Keratinocyte (primary cell): ENCODE data around the gene ATAD3A. TPM values are rescaled to one million over a fixed set of nuclear protein-coding genes. Genes with fewer than 3 reads are reported as not detected.

Source experiments
- DNase-seq: peaks from one replicate; pipeline ENCODE4 v3.0.0-alpha.2; 2011; ENCODE audit warnings: low read depth, missing footprints, low spot score
- FAIRE-seq: peaks from 2 replicates; lab custom pipeline; 2011; peaks lifted over from hg19 to GRCh38; lab: Jason Lieb, UNC
- H2AFZ ChIP-seq: 2 replicates; pipeline ENCODE4 v1.6.0; 2012; ENCODE audit warnings: low read length, control low read depth, inconsistent platforms; ENCODE audit not compliant: control insufficient read depth
- H3K27ac ChIP-seq: 2 replicates; pipeline ENCODE4 v1.5.1; 2011; ENCODE audit warnings: low read length; ENCODE audit not compliant: control insufficient read depth, insufficient read depth
- H3K27me3 ChIP-seq: 3 replicates; pipeline ENCODE4 v1.6.0; 2011; ENCODE audit warnings: low read length; ENCODE audit not compliant: control insufficient read depth, insufficient read depth; ENCODE audit errors: extremely low read depth
- H3K36me3 ChIP-seq, 2 experiments: 2 replicates in 1 of 2; 3 replicates in 1 of 2; pipeline ENCODE4 v1.5.1; 2011; ENCODE audit warnings: low read length in 2 of 2, mild to moderate bottlenecking in 1 of 2; ENCODE audit not compliant: control insufficient read depth in 2 of 2, insufficient read depth in 2 of 2; ENCODE audit errors: extremely low read depth in 1 of 2
- H3K4me1 ChIP-seq: 3 replicates; pipeline ENCODE4 v1.5.1; 2011; ENCODE audit warnings: low read length; ENCODE audit not compliant: control insufficient read depth, insufficient read depth; ENCODE audit errors: extremely low read depth
- H3K4me2 ChIP-seq: 3 replicates; pipeline ENCODE4 v1.6.0; 2011; ENCODE audit warnings: low read depth, low read length; ENCODE audit not compliant: control insufficient read depth, insufficient read depth; ENCODE audit errors: extremely low read depth
- H3K4me3 ChIP-seq, 3 experiments: fragments of 200-600 bp in 1 of 3; sonication (generic) in 1 of 3; 2 replicates in 2 of 3; 3 replicates in 1 of 3; pipeline ENCODE4 v1.5.1; 2011 to 2016; ENCODE audit warnings: low read length in 3 of 3, mild to moderate bottlenecking in 3 of 3, control low read depth in 2 of 3, inconsistent platforms in 1 of 3, low read depth in 1 of 3, mixed read lengths in 1 of 3, mixed run types in 1 of 3, moderate library complexity in 1 of 3; ENCODE audit not compliant: control insufficient read depth in 2 of 3, insufficient read depth in 2 of 3; ENCODE audit errors: extremely low read depth in 1 of 3
- H3K79me2 ChIP-seq: 2 replicates; pipeline ENCODE4 v1.6.0; 2012; ENCODE audit warnings: low read length; ENCODE audit not compliant: control insufficient read depth, insufficient read depth
- H3K9ac ChIP-seq: 3 replicates; pipeline ENCODE4 v1.6.0; 2011; ENCODE audit warnings: low read length; ENCODE audit not compliant: control insufficient read depth, insufficient read depth; ENCODE audit errors: extremely low read depth
- H3K9me1 ChIP-seq: 3 replicates; pipeline ENCODE4 v1.6.0; 2011; ENCODE audit warnings: low read length; ENCODE audit not compliant: control insufficient read depth, insufficient read depth; ENCODE audit errors: extremely low read depth
- H3K9me3 ChIP-seq: 2 replicates; pipeline ENCODE4 v1.5.1; 2012; ENCODE audit warnings: low read depth, low read length; ENCODE audit not compliant: control insufficient read depth
- H4K20me1 ChIP-seq: 3 replicates; pipeline ENCODE4 v1.6.0; 2011; ENCODE audit warnings: low read length; ENCODE audit not compliant: control insufficient read depth, insufficient read depth; ENCODE audit errors: extremely low read depth
- EZH2 ChIP-seq: IDR thresholded peaks from one replicate; pipeline ENCODE4 v1.6.1; 2012; ENCODE audit warnings: inconsistent platforms, mild to moderate bottlenecking, low read length, moderate library complexity
- dilution Hi-C: fragments of 300-500 bp; cut with MboI; formaldehyde crosslinking; loops from one replicate; pipeline ENCODE4 v1.7.0; 2020; ENCODE audit warnings: low sequenced_read_pairs; ENCODE audit not compliant: extremely low pct_ligation_motif_present
- polyA plus RNA-seq, 5 experiments: library from polyadenylated mRNA; depleted of rRNA in 3 of 5; stranded (reverse) in 3 of 5; stranded (forward) in 1 of 5; unstranded in 1 of 5; fragments of >200 nt; gene quantifications; 1 replicate in 1 of 5; 2 replicates in 3 of 5; 3 replicates in 1 of 5; pipeline versions ENCODE4 v1.2.1 to v1.2.3, GENCODE V29; 2011 to 2012; ENCODE audit warnings: missing spikeins in 2 of 5, low read depth in 1 of 5, low replicate concordance in 1 of 5
- TF ChIP-seq, protein P1 (sequence below), 3 experiments: IDR thresholded peaks in 1 of 3; conservative IDR thresholded peaks in 1 of 3; optimal IDR thresholded peaks in 1 of 3; 2 replicates in 2 of 3; 3 replicates in 1 of 3; pipeline versions ENCODE3 to v1.5.1; 2011; ENCODE audit warnings: low read length in 3 of 3, mild to moderate bottlenecking in 3 of 3, moderate library complexity in 2 of 3, control low read depth in 1 of 3, inconsistent platforms in 1 of 3; ENCODE audit not compliant: insufficient read depth in 2 of 3; ENCODE audit errors: extremely low read depth in 1 of 3

ATAD3A gene
- polyA plus RNA-seq, 1 donor (not counting 4 experiments of a cell fraction or from before 2014, with no cell fraction given) = 19.9 TPM

DNA sequence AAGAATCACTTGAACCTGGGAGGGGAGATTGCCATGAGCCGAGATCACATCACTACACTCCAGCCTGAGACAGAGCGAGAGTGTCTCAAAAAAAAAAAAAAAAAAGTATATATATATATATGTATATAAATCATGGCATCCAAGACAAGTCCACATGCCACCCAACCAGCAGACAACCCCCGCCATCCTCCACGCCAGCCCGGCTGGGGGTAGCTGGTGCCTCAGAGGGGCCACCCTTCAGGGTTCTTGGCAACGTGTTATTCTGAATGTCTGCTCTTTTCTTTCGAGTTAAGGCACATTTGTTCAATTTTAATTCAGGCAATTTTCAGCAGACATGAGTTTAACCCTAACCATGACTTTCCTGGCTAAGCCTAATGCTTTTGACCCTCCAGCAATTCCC, 38.1 kb downstream of the ATAD3A start:
- TF ChIP-seq, protein P1, sequence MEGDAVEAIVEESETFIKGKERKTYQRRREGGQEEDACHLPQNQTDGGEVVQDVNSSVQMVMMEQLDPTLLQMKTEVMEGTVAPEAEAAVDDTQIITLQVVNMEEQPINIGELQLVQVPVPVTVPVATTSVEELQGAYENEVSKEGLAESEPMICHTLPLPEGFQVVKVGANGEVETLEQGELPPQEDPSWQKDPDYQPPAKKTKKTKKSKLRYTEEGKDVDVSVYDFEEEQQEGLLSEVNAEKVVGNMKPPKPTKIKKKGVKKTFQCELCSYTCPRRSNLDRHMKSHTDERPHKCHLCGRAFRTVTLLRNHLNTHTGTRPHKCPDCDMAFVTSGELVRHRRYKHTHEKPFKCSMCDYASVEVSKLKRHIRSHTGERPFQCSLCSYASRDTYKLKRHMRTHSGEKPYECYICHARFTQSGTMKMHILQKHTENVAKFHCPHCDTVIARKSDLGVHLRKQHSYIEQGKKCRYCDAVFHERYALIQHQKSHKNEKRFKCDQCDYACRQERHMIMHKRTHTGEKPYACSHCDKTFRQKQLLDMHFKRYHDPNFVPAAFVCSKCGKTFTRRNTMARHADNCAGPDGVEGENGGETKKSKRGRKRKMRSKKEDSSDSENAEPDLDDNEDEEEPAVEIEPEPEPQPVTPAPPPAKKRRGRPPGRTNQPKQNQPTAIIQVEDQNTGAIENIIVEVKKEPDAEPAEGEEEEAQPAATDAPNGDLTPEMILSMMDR (optimal IDR thresholded peaks at IDR 0.05 in 1 of 3, IDR thresholded peaks at IDR 0.05 in 1 of 3, conservative IDR thresholded peaks at IDR 0.05 in 1 of 3; ENCODE audit: extremely low read depth in 1 of 3, insufficient read depth in 2 of 3, low read length in 3 of 3) = no peak
- no peak for TF ChIP-seq EZH2
- H3K9ac ChIP-seq = no peak overlapping the region
- H3K27ac ChIP-seq = no peak overlapping the region
- peaks cover 2% of the 10 kb centered on the region for H3K9me1 ChIP-seq
- DNase-seq (no peak), FAIRE-seq (no peak)
- dilution Hi-C loops = no loop called here
- H3K27me3 ChIP-seq = no peaks in the 10 kb centered on the region
- no peaks in the 10 kb centered on the region for H3K9me3 ChIP-seq
- H4K20me1 ChIP-seq = peaks cover 14% of the 10 kb centered on the region
- peaks cover 42% of the 10 kb centered on the region for H3K79me2 ChIP-seq
- H3K4me2 ChIP-seq = no peak overlapping the region
- H2AFZ ChIP-seq = no peak overlapping the region
- peaks cover 0 to 19% of the 10 kb centered on the region in 2 experiments for H3K36me3 ChIP-seq
- H3K4me3 ChIP-seq = no peak overlapping the region
- peaks cover 7% of the 10 kb centered on the region for H3K4me1 ChIP-seq

- Histone ChIP-seq H2AFZ (no peak overlapping the region), H3K27me3 (no peaks in the 10 kb centered on the region), H3K27ac (no peak overlapping the region), H3K4me2 (no peak overlapping the region), H4K20me1 (peaks cover 14% of the 10 kb centered on the region), H3K9me3 (no peaks in the 10 kb centered on the region), H3K4me3 (no peak overlapping the region), H3K79me2 (peaks cover 45% of the 10 kb centered on the region), H3K36me3 (peaks cover 0 to 21% of the 10 kb centered on the region in 2 experiments), H3K9ac (no peak overlapping the region), H3K4me1 (peaks cover 9% of the 10 kb centered on the region), H3K9me1 (peaks cover 2% of the 10 kb centered on the region)
- dilution Hi-C loops = no loop called here
- FAIRE-seq (no peak), DNase-seq (no peak)
- TF ChIP-seq, protein P1 (optimal IDR thresholded peaks at IDR 0.05 in 1 of 3, IDR thresholded peaks at IDR 0.05 in 1 of 3, conservative IDR thresholded peaks at IDR 0.05 in 1 of 3; ENCODE audit: extremely low read depth in 1 of 3, insufficient read depth in 2 of 3, low read length in 3 of 3) = peak in 2 of 3 experiments; percentile 13 to 33
- TF ChIP-seq EZH2 = no peak
These were observed 38.9 kb downstream of the ATAD3A start for GRCh38 chr1:1550591-1551432.
